MG63 (cell line): ENCODE results near the gene MAN2C1. TPM values are rescaled to one million over a fixed set of nuclear protein-coding genes. Genes with fewer than 3 reads are reported as not detected.
"Not testable (repeated sequence)": the region's sequence is repeated elsewhere in the genome, so short reads cannot be mapped to it uniquely, and the experiment has no call there.

Experiments
- DNase-seq: peaks from one replicate; pipeline ENCODE4 v3.0.0-alpha.2; 2020
- H3K27me3 ChIP-seq: fragments of 250-450 bp; sonication (Bioruptor Pico); 2 replicates; pipeline ENCODE4 v1.5.1; 2020; ENCODE audit warnings: mild to moderate bottlenecking, moderate library complexity
- H3K36me3 ChIP-seq: fragments of 250-450 bp; sonication (Bioruptor Pico); 2 replicates; pipeline ENCODE4 v1.5.1; 2020; ENCODE audit warnings: mild to moderate bottlenecking, moderate library complexity
- H3K4me3 ChIP-seq: fragments of 250-450 bp; sonication (Bioruptor Pico); 2 replicates; pipeline ENCODE4 v1.5.1; 2020; ENCODE audit warnings: mild to moderate bottlenecking, moderate library complexity
- H3K9me3 ChIP-seq: fragments of 250-450 bp; sonication (Bioruptor Pico); 2 replicates; pipeline ENCODE4 v1.5.1; 2020; ENCODE audit warnings: mild to moderate bottlenecking, moderate library complexity
- total RNA-seq: library from RNA; depleted of rRNA; stranded (reverse); fragments of >200 nt; shearing (Covaris generic); gene quantifications from 2 replicates; pipeline ENCODE4 v1.2.3, GENCODE V29; 2014; ENCODE audit warnings: low replicate concordance

The MAN2C1 gene
- total RNA-seq, 1 experiment from 2014 or later = 57.8 TPM

DNA sequence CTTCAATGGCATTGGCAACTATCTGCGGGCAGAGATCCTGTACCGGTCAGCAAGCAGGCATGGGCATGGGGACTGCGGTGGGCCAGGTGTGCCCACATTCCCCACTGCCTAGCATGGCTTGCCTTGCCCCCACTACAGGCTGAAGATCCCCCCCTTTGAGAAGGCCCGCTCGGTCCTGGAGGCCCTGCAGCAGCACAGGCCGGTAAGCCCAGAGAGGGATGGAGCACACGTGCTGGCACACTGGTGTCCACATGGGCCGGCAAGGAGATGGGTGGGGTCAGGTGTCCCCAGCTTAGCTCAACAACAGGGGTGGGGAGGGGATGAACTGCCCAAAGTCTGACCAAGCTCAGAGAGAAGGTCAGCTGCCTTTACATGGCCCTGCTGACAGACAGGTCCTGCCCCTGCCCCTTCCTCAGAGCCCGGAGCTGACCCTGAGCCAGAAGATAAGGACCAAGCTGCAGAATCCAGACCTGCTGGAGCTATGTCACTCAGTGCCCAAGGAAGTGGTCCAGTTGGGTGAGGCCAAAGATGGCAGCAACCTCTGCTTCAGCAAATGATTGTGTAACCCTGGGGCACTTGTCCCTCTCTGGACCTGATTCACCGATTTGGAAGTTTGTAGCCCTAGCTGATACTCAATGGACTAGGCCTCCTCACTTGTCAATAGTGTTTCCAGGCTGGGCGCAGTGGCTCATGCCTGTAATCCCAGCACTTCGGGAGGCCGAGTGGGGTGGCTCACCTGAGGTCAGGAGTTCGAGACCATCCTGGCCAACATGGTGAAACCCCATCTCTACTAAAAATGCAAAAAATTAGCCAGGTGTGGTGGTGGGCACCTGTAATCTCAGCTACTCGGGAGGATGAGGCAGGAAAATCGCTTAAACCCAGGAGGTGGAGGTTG is 16.0 kb downstream of the MAN2C1 start:
- Histone ChIP-seq H3K36me3 (peaks cover 8% of the 10 kb centered on the region), H3K9me3 (no peaks in the 10 kb centered on the region), H3K27me3 (peaks cover 21% of the 10 kb centered on the region), H3K4me3 (no peak overlapping the region)
- DNase-seq = no peak

DNA sequence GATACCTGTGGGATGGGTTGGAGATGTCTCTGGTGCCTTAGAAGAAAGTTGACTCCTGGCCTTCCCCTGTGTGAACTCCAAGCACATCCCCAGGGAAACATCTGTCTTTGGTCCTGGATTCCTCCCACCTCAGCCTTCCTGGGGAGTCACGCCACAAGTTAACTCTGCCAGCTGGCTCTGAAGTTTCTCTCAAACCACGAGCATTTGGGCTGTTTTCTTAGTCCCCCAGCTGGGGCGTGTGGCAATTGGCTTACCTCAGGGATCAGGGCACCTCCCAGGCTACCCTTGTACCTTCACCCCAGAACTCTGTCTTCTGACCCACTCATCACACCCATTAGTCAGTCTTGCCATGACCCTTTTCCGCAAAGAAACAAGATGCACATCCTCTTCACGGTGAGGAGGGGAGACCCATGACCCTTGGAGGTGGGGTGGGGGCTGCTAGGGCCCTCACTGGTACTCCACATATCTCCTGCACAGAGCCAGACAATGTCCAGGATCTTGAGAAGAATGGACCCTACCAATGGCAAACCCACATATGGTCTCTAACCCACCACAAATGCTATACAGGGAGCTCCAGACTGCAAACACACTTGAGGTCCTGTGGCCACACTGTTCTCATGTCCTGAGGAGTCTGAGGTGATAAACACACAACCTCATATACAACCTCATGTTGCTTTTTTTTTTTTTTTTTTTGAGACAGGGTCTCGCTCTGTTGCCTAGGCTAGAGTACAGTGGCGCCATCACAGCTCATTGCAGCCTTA is 17.6 kb downstream of the MAN2C1 start:
- no peak overlapping the region for H3K4me3 ChIP-seq
- DNase-seq = no peak
- no peaks in the 10 kb centered on the region for H3K9me3 ChIP-seq
- H3K27me3 ChIP-seq = peaks cover 34% of the 10 kb centered on the region
- H3K36me3 ChIP-seq = no peaks in the 10 kb centered on the region; the same call in 1 of the 2 replicates

DNA sequence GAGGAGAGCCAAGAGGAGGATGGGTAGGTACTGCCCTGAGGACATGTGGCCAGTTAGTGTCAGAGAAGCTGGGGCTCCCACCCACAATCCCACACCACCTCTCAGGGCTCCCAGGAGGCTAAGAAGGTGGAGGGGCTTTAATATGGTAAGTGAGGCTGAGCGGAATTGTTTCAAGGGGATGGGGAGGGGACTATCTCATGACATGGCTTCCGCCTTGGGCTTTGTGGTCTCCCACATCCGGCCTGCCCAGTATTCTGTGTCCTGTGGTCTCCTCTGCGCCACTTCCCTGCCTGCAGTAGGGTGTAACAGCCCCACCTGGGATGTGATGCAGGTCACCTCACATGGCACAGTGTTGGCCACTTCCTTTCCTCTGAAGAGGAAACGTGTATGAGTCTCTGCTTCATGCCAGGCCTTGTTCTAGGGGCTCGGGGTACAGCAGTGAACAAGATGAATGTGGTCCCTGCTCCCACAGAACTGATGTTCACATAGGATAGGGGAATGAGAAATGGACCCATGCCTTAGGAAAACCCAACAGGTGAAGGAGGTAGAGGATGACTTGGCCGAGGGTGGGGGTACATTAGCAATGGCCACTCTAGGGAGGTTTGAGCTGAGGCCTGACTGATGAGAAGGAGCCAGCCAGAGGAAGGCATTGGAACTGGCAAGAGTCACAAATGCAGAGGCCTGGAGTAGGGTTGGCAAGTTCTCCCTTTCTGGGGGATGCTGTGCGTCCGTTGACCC is 18.4 kb downstream of the MAN2C1 start:
- no peak overlapping the region for H3K4me3 ChIP-seq
- no peaks in the 10 kb centered on the region for H3K9me3 ChIP-seq
- no peaks in the 10 kb centered on the region; the same call in 1 of the 2 replicates for H3K36me3 ChIP-seq
- peaks cover 34% of the 10 kb centered on the region for H3K27me3 ChIP-seq
- DNase-seq = no peak

DNA sequence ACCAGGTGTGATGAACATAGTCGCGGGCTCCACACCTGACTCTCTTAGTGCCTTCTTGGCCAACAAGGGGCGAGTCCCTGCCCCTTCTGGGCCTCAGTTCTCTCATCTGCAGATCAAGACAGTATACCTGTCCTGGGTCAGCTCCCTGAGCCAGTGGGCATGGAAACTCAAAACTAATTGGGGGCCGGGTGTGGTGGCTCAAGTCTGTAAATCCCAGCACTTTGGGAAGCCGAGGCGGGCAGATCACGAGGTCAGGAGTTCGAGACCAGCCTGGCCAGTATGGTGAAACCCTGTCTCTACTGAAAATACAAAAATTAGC is 19.1 kb downstream of the MAN2C1 start:
- H3K4me3 ChIP-seq, DNase-seq, H3K36me3 ChIP-seq, H3K9me3 ChIP-seq: not testable (repeated sequence)
- H3K27me3 ChIP-seq = peaks cover 34% of the 10 kb centered on the region

DNA sequence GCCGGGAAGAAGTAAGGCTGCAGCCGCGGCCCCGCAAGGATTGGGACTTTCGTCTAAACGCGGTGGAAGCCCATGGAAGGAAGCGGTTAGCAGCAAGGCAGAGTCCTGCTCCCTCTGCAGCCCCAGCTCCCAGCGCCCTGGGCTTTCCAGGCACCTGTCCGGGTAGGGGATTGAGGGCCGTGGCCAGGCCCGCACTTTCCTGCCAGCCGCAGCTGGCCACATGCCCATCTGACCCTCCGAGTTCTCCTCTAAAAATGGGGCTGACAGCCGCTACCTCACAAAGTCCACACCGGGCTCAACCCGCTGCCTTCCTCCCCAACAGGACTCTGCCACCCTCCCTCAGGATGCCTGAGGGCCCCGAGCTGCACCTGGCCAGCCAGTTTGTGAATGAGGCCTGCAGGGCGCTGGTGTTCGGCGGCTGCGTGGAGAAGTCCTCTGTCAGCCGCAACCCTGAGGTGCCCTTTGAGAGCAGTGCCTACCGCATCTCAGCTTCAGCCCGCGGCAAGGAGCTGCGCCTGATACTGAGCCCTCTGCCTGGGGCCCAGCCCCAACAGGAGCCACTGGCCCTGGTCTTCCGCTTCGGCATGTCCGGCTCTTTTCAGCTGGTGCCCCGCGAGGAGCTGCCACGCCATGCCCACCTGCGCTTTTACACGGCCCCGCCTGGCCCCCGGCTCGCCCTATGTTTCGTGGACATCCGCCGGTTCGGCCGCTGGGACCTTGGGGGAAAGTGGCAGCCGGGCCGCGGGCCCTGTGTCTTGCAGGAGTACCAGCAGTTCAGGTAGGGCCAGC is 19.7 kb downstream of the MAN2C1 start:
- Histone ChIP-seq H3K27me3 (peaks cover 34% of the 10 kb centered on the region), H3K9me3 (no peaks in the 10 kb centered on the region; the same call in 1 of the 2 replicates), H3K4me3 (no peak overlapping the region), H3K36me3 (no peaks in the 10 kb centered on the region; the same call in 1 of the 2 replicates)
- no peak for DNase-seq

DNA sequence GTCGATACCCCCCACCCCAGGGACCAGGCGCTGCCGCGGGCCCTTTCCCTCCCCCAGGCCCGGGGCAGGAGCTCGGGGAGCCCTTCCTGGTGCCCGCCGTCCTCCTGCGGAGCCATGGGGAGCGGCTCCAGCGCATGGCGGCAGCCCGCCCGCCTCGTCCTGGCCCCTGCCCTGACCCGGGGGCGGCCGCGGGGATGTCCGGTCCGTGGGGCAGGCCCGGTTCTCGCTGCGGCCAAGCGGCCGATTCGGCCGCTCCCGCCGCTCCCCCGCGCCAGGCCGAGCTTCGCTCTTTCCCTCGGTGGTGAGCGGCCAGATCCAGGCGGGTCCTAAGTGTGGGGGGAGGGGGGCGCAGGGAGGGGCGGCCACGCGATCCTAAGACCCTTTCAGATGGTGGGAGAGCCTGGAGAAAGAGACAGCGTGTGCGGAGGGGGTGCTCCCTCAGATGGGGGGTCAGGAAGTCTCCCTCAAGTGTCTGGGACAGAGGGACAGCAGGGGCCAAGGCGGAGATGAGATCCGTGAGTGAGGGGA is 20.3 kb downstream of the MAN2C1 start:
- DNase-seq = no peak
- Histone ChIP-seq H3K36me3 (no peaks in the 10 kb centered on the region; the same call in 1 of the 2 replicates), H3K4me3 (peak overlapping the region; percentile 24), H3K9me3 (no peaks in the 10 kb centered on the region; the same call in 1 of the 2 replicates), H3K27me3 (peaks cover 34% of the 10 kb centered on the region)

DNA sequence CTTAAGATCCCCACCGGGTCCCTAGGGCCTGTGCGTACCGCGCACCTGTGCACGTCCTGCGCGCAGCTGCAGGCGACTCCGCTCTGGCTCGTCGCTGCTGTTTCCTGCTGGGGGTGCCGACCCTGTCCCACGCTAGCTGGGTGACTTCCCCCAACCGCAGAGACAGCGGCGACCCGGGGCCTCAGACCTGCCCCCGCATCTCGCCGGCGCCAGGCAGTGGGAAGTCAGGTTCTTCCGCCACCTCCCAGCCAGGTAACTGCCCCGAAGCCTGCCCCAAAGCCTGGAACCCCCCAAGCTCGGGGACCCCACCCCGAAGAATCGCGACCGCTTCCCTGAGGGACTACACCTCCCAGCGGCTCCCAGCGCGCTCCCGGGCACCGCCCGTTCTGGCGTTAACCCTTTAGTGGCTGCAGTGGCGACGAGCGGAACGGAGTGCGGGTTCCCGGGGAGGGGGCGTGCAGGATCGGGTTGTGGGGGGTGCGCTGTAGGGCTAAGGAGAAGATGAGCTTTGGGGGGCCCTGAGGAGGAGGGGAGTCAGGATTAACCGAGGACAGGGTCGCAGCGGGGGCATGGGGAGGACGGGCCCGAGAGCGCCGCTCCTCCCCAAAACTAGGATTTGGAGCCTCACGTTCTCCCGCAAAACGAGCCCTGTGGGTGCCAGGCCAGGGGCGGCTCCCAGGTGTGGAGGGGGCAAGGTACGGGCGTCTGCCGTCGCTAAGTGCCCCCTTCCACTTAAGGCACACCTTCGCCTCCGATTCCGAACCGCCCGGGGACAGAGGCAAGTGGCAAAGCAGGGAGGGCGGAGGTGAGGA is 21.0 kb downstream of the MAN2C1 start:
- Histone ChIP-seq H3K4me3 (peak overlapping the region; percentile 24), H3K36me3 (no peaks in the 10 kb centered on the region; the same call in 1 of the 2 replicates), H3K27me3 (peaks cover 34% of the 10 kb centered on the region), H3K9me3 (no peaks in the 10 kb centered on the region; the same call in 1 of the 2 replicates)
- no peak for DNase-seq

DNA sequence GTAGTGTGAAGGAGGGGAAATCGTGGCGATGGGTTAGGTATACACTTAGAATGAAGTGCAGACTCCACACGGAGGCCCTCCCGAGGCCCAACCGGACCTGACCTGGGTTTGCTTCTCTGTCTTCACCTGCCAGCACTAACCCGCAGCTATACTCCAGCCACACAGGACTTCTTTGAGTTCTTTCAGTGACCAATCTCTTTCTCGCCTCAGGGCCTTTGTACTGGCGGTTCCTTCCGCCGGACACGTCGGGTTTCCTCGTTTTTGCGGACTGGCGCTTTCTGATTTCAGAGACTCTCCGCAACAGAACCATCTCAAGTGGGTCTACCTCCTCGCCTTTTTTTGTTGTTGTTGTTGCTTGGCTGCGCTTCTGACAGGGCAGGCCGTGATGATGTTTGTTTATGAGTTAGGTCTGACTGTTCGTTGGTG is 21.6 kb downstream of the MAN2C1 start, which contains the start of gene NEIL1:
TSS of gene NEIL1 (plus strand) at position 244 of the 426 bp plus-strand sequence. CDS start 1,867 bp downstream, outside the sequence.
- H3K27me3 ChIP-seq = peaks cover 34% of the 10 kb centered on the region
- no peak for DNase-seq

DNA sequence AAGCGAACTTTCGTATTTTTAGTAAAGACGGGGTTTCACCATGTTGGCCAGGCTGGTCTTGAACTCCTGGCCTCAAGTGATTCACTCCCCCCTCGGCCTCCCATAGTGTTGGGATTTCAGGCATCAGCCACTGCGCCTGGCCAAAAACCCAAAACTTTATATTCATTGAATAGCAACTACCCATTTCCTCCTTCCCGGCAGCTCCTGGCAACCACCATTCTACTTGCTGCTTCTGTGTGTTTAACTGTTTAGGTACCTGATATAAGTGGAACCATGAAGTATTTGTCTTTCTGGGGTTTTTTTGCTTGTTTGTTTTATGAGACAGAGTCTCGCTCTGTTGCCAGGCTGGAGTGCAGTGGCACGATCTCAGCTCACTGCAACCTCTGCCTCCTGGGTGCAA is 24.5 kb downstream of the MAN2C1 start:
- peaks cover 29% of the 10 kb centered on the region for H3K27me3 ChIP-seq
- H3K4me3 ChIP-seq, H3K36me3 ChIP-seq, H3K9me3 ChIP-seq, DNase-seq: not testable (repeated sequence)

More for the DNA sequence above, 21.6 kb downstream of the MAN2C1 start, which contains the start of gene NEIL1:
- Histone ChIP-seq H3K9me3 (no peaks in the 10 kb centered on the region; the same call in 1 of the 2 replicates), H3K36me3 (no peaks in the 10 kb centered on the region), H3K4me3 (peak within 1 kb of the TSS; percentile 24)

DNA sequence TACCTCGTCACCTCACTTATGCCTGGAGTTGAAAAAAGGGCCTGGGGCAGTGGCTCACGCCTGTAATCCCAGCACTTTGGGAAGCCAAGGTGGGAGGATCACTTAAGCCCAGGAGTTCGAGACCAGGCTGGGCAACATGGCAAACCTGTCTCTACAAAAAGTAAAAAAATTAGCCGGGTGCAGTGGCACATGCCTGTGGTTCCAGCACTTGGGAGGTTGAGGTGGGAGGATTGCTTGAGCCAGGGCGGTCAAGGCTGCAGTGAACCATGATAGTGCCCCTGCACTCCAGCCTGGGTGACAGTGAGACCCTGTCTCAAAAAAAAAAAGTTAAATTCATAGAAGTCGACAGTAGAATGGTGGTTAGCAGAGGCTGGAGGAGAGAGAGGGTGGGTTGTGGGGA is 26.2 kb downstream of the MAN2C1 start:
- no peak for DNase-seq
- H3K4me3 ChIP-seq = no peak overlapping the region
- H3K36me3 ChIP-seq = peaks cover 8% of the 10 kb centered on the region; the same call in 1 of the 2 replicates
- H3K27me3 ChIP-seq = peaks cover 11% of the 10 kb centered on the region
- no peaks in the 10 kb centered on the region; the same call in 1 of the 2 replicates for H3K9me3 ChIP-seq

DNA sequence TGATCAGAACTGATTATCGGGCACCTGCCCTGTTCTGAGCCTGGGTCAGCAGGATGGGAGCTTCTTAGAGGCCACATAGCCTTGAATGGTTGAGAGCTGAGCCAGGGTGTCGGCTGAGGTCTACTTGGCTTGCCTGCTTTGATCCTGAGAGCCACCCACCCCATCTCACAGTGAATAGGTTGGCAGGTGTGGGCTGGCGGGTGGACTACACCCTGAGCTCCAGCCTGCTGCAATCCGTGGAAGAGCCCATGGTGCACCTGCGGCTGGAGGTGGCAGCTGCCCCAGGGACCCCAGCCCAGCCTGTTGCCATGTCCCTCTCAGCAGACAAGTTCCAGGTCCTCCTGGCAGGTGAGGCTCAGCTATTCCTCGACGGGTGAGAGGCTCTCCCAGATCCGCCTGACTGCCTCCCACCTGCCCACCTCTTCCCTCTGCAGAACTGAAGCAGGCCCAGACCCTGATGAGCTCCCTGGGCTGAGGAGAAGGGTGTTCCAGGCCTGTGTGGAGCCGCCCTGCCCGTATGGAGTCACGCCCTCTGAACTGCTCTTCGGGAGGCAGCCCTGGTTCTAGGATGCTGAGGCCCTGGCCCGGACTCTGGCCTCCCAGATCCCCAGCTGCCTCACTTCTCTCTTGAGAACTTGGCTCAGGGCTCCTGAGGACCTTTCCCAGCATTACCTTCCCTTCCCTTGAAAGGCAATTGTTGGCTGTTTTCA is 28.7 kb downstream of the MAN2C1 start:
- Histone ChIP-seq H3K4me3 (no peak overlapping the region), H3K9me3 (no peaks in the 10 kb centered on the region; the same call in 1 of the 2 replicates), H3K36me3 (peaks cover 8% of the 10 kb centered on the region; the same call in 1 of the 2 replicates), H3K27me3 (no peaks in the 10 kb centered on the region; the same call in 1 of the 2 replicates)
- no peak for DNase-seq

DNA sequence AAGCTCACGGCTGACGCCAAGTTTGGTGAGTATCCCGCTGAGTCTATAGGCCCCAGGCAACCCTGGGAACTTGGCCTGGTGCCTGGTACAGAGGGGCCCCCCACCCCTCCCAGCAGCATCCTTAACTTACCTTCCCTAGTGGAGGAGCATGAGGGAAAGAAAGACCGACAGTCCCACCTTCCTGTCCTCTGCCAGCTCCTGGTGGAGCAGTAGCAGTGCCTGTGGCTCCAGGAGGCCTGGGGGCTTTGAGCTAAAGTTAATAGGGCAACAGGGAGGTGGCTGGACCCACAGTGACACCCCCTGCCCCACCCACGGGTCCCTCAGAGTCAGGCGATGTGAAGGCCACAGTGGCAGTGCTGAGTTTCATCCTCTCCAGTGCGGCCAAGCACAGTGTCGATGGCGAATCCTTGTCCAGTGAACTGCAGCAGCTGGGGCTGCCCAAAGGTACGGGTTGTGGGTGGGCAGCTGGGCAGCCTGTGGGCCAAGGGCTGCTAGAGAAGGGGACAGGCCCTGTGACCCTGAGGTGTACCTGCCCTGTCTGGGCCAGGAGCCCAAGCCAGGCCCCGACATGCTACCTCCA is 29.7 kb downstream of the MAN2C1 start:
- peaks cover 8% of the 10 kb centered on the region; the same call in 1 of the 2 replicates for H3K36me3 ChIP-seq
- no peaks in the 10 kb centered on the region for H3K9me3 ChIP-seq
- no peak overlapping the region for H3K4me3 ChIP-seq
- H3K27me3 ChIP-seq = no peaks in the 10 kb centered on the region
- no peak for DNase-seq

DNA sequence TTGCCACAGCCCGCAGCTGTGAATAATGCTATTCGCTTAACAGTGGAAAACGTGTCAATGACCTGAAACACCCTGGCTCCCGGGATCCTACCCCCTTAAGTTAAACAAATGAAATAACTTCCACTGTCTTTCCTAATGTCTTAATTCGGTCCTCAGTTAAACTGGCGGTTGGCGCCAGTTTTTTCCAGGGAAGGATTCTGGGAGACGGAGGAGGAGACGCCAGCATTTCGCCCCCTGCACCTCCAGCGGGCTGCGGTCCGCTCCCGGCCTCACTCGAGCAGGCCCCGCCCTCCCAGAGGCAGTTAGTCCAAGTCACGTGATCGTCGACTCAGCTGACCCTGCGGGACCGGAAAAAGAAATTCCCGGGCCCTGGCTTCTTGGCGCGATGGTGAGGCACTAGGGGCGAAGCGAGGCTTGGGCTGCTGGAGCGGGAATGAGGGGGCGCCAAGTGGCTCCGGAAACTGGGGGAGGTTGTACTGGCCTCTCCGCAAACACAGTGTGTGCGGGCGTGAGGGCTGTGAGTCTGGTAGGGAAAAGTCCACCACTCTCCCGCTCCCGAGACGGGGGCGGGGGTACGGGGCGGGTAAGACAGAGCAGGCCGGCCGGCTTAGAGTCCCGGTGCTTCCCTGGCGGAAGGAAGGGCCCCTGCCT is 32.6 kb downstream of the MAN2C1 start, which contains the start of gene COMMD4:
TSS of gene COMMD4 (plus strand) at position 359 of the 651 bp plus-strand sequence. CDS start at position 386, 27 bp downstream.
- Histone ChIP-seq H3K27me3 (no peaks in the 10 kb centered on the region), H3K9me3 (no peaks in the 10 kb centered on the region), H3K36me3 (peaks cover 3% of the 10 kb centered on the region; the same call in 1 of the 2 replicates), H3K4me3 (peak within 1 kb of the TSS; percentile 71)
- peak; percentile 97 for DNase-seq
